Activated naive CD8-positive, alpha-beta T cell (primary cell): Measurements from ENCODE around the gene NALCN.

ENCODE experiments used
- H3K27ac Mint-ChIP-seq: one replicate; pipeline ENCODE4 v1.8.0; 2021; ENCODE audit warnings: mixed read lengths
- H3K27me3 Mint-ChIP-seq: one replicate; pipeline ENCODE4 v1.8.0; 2021; ENCODE audit warnings: mixed read lengths
- H3K36me3 Mint-ChIP-seq: one replicate; pipeline ENCODE4 v1.8.0; 2021; ENCODE audit warnings: mixed read lengths
- H3K4me1 Mint-ChIP-seq: one replicate; pipeline ENCODE4 v1.8.0; 2021; ENCODE audit warnings: low read depth, mixed read lengths
- H3K4me3 Mint-ChIP-seq: one replicate; pipeline ENCODE4 v1.8.0; 2021; ENCODE audit warnings: mild to moderate bottlenecking, mixed read lengths
- H3K9me3 Mint-ChIP-seq: one replicate; pipeline ENCODE4 v1.8.0; 2021; ENCODE audit warnings: low read depth, mixed read lengths

Gene NALCN

GRCh38 chr13:101397742-101398141 lies 18.6 kb downstream of the NALCN start:
- Mint-ChIP-seq H3K36me3 (no peaks in the 10 kb centered on the region), H3K27ac (no peak overlapping the region), H3K27me3 (peaks cover 1% of the 10 kb centered on the region), H3K9me3 (no peaks in the 10 kb centered on the region), H3K4me3 (no peak overlapping the region), H3K4me1 (no peaks in the 10 kb centered on the region)

GRCh38 chr13:101394605-101395004 lies 21.7 kb downstream of the NALCN start:
- H3K27me3 Mint-ChIP-seq: peaks cover 1% of the 10 kb centered on the region
- H3K27ac Mint-ChIP-seq: no peak overlapping the region

GRCh38 chr13:101393140-101393539 lies 23.2 kb downstream of the NALCN start:
- no peak overlapping the region for H3K27ac Mint-ChIP-seq
- no peaks in the 10 kb centered on the region for H3K9me3 Mint-ChIP-seq
- no peaks in the 10 kb centered on the region for H3K4me1 Mint-ChIP-seq
- no peaks in the 10 kb centered on the region for H3K36me3 Mint-ChIP-seq
- peaks cover 1% of the 10 kb centered on the region for H3K27me3 Mint-ChIP-seq
- H3K4me3 Mint-ChIP-seq: no peak overlapping the region

More at GRCh38 chr13:101394605-101395004, 21.7 kb downstream of the NALCN start:
- Mint-ChIP-seq H3K4me1 (no peaks in the 10 kb centered on the region), H3K4me3 (no peak overlapping the region), H3K9me3 (no peaks in the 10 kb centered on the region), H3K36me3 (no peaks in the 10 kb centered on the region)

GRCh38 chr13:101390461-101390860 lies 25.8 kb downstream of the NALCN start:
- no peaks in the 10 kb centered on the region for H3K36me3 Mint-ChIP-seq
- H3K27me3 Mint-ChIP-seq: no peaks in the 10 kb centered on the region
- no peaks in the 10 kb centered on the region for H3K9me3 Mint-ChIP-seq
- H3K27ac Mint-ChIP-seq: no peak overlapping the region
- H3K4me1 Mint-ChIP-seq: no peaks in the 10 kb centered on the region
- H3K4me3 Mint-ChIP-seq: no peak overlapping the region

- Mint-ChIP-seq H3K27ac (no peak overlapping the region), H3K9me3 (no peaks in the 10 kb centered on the region), H3K36me3 (no peaks in the 10 kb centered on the region), H3K27me3 (no peaks in the 10 kb centered on the region), H3K4me1 (no peaks in the 10 kb centered on the region), H3K4me3 (no peak overlapping the region)
Measured at GRCh38 chr13:101384929-101385328, 31.4 kb downstream of the NALCN start.

GRCh38 chr13:101383595-101383994 lies 32.7 kb downstream of the NALCN start:
- Mint-ChIP-seq H3K4me1 (no peaks in the 10 kb centered on the region), H3K27ac (no peak overlapping the region), H3K4me3 (no peak overlapping the region), H3K9me3 (no peaks in the 10 kb centered on the region), H3K36me3 (no peaks in the 10 kb centered on the region), H3K27me3 (no peaks in the 10 kb centered on the region)

- H3K4me3 Mint-ChIP-seq: no peak overlapping the region
- no peaks in the 10 kb centered on the region for H3K36me3 Mint-ChIP-seq
- H3K4me1 Mint-ChIP-seq: no peaks in the 10 kb centered on the region
- no peaks in the 10 kb centered on the region for H3K9me3 Mint-ChIP-seq
- H3K27me3 Mint-ChIP-seq: no peaks in the 10 kb centered on the region
- no peak overlapping the region for H3K27ac Mint-ChIP-seq
Measured at GRCh38 chr13:101382701-101383100, 33.6 kb downstream of the NALCN start.

- H3K27me3 Mint-ChIP-seq: no peaks in the 10 kb centered on the region
- H3K36me3 Mint-ChIP-seq: no peaks in the 10 kb centered on the region
- no peaks in the 10 kb centered on the region for H3K9me3 Mint-ChIP-seq
- no peaks in the 10 kb centered on the region for H3K4me1 Mint-ChIP-seq
- no peak overlapping the region for H3K27ac Mint-ChIP-seq
- no peak overlapping the region for H3K4me3 Mint-ChIP-seq
Measured at GRCh38 chr13:101382086-101382485, 34.2 kb downstream of the NALCN start.

- H3K4me3 Mint-ChIP-seq: no peak overlapping the region
- no peaks in the 10 kb centered on the region for H3K27me3 Mint-ChIP-seq
- H3K27ac Mint-ChIP-seq: no peak overlapping the region
- no peaks in the 10 kb centered on the region for H3K4me1 Mint-ChIP-seq
- H3K9me3 Mint-ChIP-seq: no peaks in the 10 kb centered on the region
- H3K36me3 Mint-ChIP-seq: no peaks in the 10 kb centered on the region
Measured at GRCh38 chr13:101360525-101360924, 55.8 kb downstream of the NALCN start.

- peaks cover 6% of the 10 kb centered on the region for H3K27me3 Mint-ChIP-seq
- no peaks in the 10 kb centered on the region for H3K9me3 Mint-ChIP-seq
Measured at GRCh38 chr13:101354895-101355294, 61.4 kb downstream of the NALCN start.

GRCh38 chr13:101346942-101347728 lies 69.2 kb downstream of the NALCN start:
- peaks cover 7% of the 10 kb centered on the region for H3K27me3 Mint-ChIP-seq
- H3K4me3 Mint-ChIP-seq: no peak overlapping the region
- H3K36me3 Mint-ChIP-seq: no peaks in the 10 kb centered on the region
- H3K4me1 Mint-ChIP-seq: no peaks in the 10 kb centered on the region
- no peaks in the 10 kb centered on the region for H3K9me3 Mint-ChIP-seq
- no peak overlapping the region for H3K27ac Mint-ChIP-seq

More at GRCh38 chr13:101354895-101355294, 61.4 kb downstream of the NALCN start:
- Mint-ChIP-seq H3K4me3 (no peak overlapping the region), H3K4me1 (no peaks in the 10 kb centered on the region), H3K27ac (no peak overlapping the region), H3K36me3 (no peaks in the 10 kb centered on the region)

GRCh38 chr13:101346161-101346560 lies 70.1 kb downstream of the NALCN start:
- Mint-ChIP-seq H3K27ac (no peak overlapping the region), H3K4me1 (no peaks in the 10 kb centered on the region), H3K36me3 (no peaks in the 10 kb centered on the region), H3K27me3 (peaks cover 6% of the 10 kb centered on the region), H3K9me3 (no peaks in the 10 kb centered on the region), H3K4me3 (no peak overlapping the region)

GRCh38 chr13:101343128-101343787 lies 73.0 kb downstream of the NALCN start:
- Mint-ChIP-seq H3K4me3 (no peak overlapping the region), H3K4me1 (no peaks in the 10 kb centered on the region), H3K27me3 (peaks cover 4% of the 10 kb centered on the region), H3K9me3 (no peaks in the 10 kb centered on the region), H3K36me3 (no peaks in the 10 kb centered on the region), H3K27ac (no peak overlapping the region)

GRCh38 chr13:101341464-101341863 lies 74.8 kb downstream of the NALCN start:
- H3K4me1 Mint-ChIP-seq: no peaks in the 10 kb centered on the region
- H3K27ac Mint-ChIP-seq: no peak overlapping the region
- H3K4me3 Mint-ChIP-seq: no peak overlapping the region
- H3K27me3 Mint-ChIP-seq: peaks cover 4% of the 10 kb centered on the region
- H3K36me3 Mint-ChIP-seq: no peaks in the 10 kb centered on the region
- no peaks in the 10 kb centered on the region for H3K9me3 Mint-ChIP-seq

- no peaks in the 10 kb centered on the region for H3K36me3 Mint-ChIP-seq
- no peaks in the 10 kb centered on the region for H3K4me1 Mint-ChIP-seq
- H3K9me3 Mint-ChIP-seq: no peaks in the 10 kb centered on the region
- no peak overlapping the region for H3K27ac Mint-ChIP-seq
- no peak overlapping the region for H3K4me3 Mint-ChIP-seq
- H3K27me3 Mint-ChIP-seq: peaks cover 2% of the 10 kb centered on the region
Measured at GRCh38 chr13:101339202-101339601, 77.1 kb downstream of the NALCN start.
